ENCODE results near the gene RFESD. TPM values are rescaled to one million over a fixed set of nuclear protein-coding genes. Genes with fewer than 3 reads are reported as not detected.

RFESD gene
- total and polyA plus RNA-seq, 2 of the 4 experiments (the other 2 are of a cell fraction) = 1.5 to 2.7 TPM

- peak overlapping the region; percentile 89 for H3K4me2 ChIP-seq (ENCODE audit: low read depth, low read length)
- no peaks in the 10 kb centered on the region for H3K9me3 ChIP-seq (ENCODE audit: control insufficient read depth, insufficient read depth, low read length)
- peak overlapping the region; percentile 61; the same call in 1 of the 2 replicates for H4K5ac ChIP-seq (ENCODE audit: low read depth, low read length)
- peak overlapping the region; percentile 4; the same call in 1 of the 2 replicates for H3K18ac ChIP-seq (ENCODE audit: low read depth, low read length)
- peak overlapping the region; percentile 34 to 98; a peak in 3 of 4 replicates for H4K8ac ChIP-seq (ENCODE audit: low read depth in 2 of 2, low read length in 2 of 2)
- BruUV-seq (replicated peaks) = no TSS peak
- WGBS, 2 experiments (ENCODE audit: extremely low coverage in 2 of 2, insufficient read length in 1 of 2) = 31% methylated on average over 2 of the region's 19 CpGs; no CpG with 5 or more reads in 1 of the 2 experiments
- H3K27me3 ChIP-seq (ENCODE audit: control insufficient read depth, insufficient read depth, low read length) = no peaks in the 10 kb centered on the region
- H3K9me1 ChIP-seq (ENCODE audit: insufficient read depth, low read length) = no peaks in the 10 kb centered on the region
- peak overlapping the region; percentile 58; the same call in 1 of the 2 replicates for H3K4ac ChIP-seq (ENCODE audit: low read depth, low read length)
- H4K91ac ChIP-seq (ENCODE audit: insufficient read depth, low read depth, low read length) = peak overlapping the region; percentile 5; the same call in 1 of the 2 replicates
- dilution Hi-C loops (cut with HindIII; ENCODE audit: low sequenced_read_pairs, unreplicated experiment) = no loop called here
- POLR2A ChIA-PET (ENCODE audit: unreplicated experiment) = no interaction called here
- no peaks in the 10 kb centered on the region for H3K79me1 ChIP-seq (ENCODE audit: low read depth in 1 of 2, low read length in 2 of 2)
- peaks cover 11% of the 10 kb centered on the region for H3K4me1 ChIP-seq (ENCODE audit: control insufficient read depth, insufficient read depth, low read length)
- DNase-seq = no peak
- H3K14ac ChIP-seq (replicated peaks; ENCODE audit: low read depth, low read length) = 0 out of 2 replicates have a peak overlapping the region, but pooled peaks have one; percentile 2
- H3K56ac ChIP-seq (ENCODE audit: extremely low read depth, insufficient read depth, low read length) = no peak overlapping the region
- H3K27ac ChIP-seq (ENCODE audit: insufficient read depth, low read length) = no peak overlapping the region; the same call in 1 of the 2 replicates
- H2BK5ac ChIP-seq (ENCODE audit: low read depth, low read length, poor library complexity, severe bottlenecking) = no peak overlapping the region
- intact Hi-C loops (cut with micrococcal nuclease) = loop anchor here (1.0 kb wide), 1 partner anchor 64 kb away; the partner anchor contains the start of gene ARSK
- peak overlapping the region; percentile 33; the same call in 1 of the 2 replicates for H3K9ac ChIP-seq (ENCODE audit: low read depth, low read length)
- no peaks in the 10 kb centered on the region for H3K36me3 ChIP-seq (ENCODE audit: control insufficient read depth, insufficient read depth, low read length)
- peak overlapping the region; percentile 33 for H2AK9ac ChIP-seq (replicated peaks; ENCODE audit: low read depth, low read length, poor library complexity)
- H4K20me1 ChIP-seq (ENCODE audit: insufficient read depth, low read length) = no peaks in the 10 kb centered on the region
- peak overlapping the region; percentile 96 for H2AFZ ChIP-seq (replicated peaks; ENCODE audit: low read length, poor library complexity)
- CTCF ChIA-PET = no interaction called here
- TF ChIP-seq RFX5 (IDR thresholded peaks at IDR 0.05; ENCODE audit: low read depth, low read length) = no peak
- TF ChIP-seq USF2 (IDR thresholded peaks at IDR 0.05; ENCODE audit: low read depth, low read length) = no peak
- no peak for TF ChIP-seq MXI1 (IDR thresholded peaks at IDR 0.05; ENCODE audit: borderline replicate concordance, low read depth, low read length)
- no peak for TF ChIP-seq NFE2L2 (IDR thresholded peaks at IDR 0.05; ENCODE audit: low read depth, low read length)
- TF ChIP-seq MAFK (IDR thresholded peaks at IDR 0.05; ENCODE audit: low read depth, low read length) = no peak
- H2AK5ac ChIP-seq (ENCODE audit: low read depth, low read length) = peak overlapping the region; percentile 1; the same call in 1 of the 2 replicates
- in situ Hi-C loops (cut with MboI; ENCODE audit: low sequenced_read_pairs) = no loop called here
- H2BK120ac ChIP-seq (ENCODE audit: low read depth, low read length) = peak overlapping the region; percentile 13; the same call in 1 of the 2 replicates
- peak overlapping the region; percentile 43 for H3K4me3 ChIP-seq (ENCODE audit: insufficient read depth, low read depth, low read length)
- no peak overlapping the region for H2BK20ac ChIP-seq (ENCODE audit: low read depth, low read length)
- ATAC-seq (ENCODE audit: low read depth) = no peak
- peak overlapping the region; percentile 25; the same call in 1 of the 3 replicates for H2BK15ac ChIP-seq (ENCODE audit: low read depth, low read length)
- peak overlapping the region; percentile 19; the same call in 1 of the 2 replicates for H3K23ac ChIP-seq (ENCODE audit: low read depth, low read length)
Observed at GRCh38 chr5:95619514-95620029, 27.0 kb upstream of the RFESD start.

Data from IMR-90 (cell line).